NB4 (cell line): Measurements from ENCODE around the gene USH2A.

Experiments used
- MYC ChIP-seq: IDR thresholded peaks from 2 replicates; pipeline ENCODE4 v1.6.1; 2011; ENCODE audit warnings: low read depth, low read length
- POLR2A ChIP-seq: IDR thresholded peaks from 2 replicates; pipeline ENCODE4 v1.6.1; 2011; ENCODE audit warnings: mild to moderate bottlenecking; ENCODE audit not compliant: insufficient read length; ENCODE audit errors: extremely low read depth
- TF ChIP-seq, protein P1 (sequence below): IDR thresholded peaks from one replicate; pipeline ENCODE4 v1.5.1; 2012; ENCODE audit warnings: low read depth, low read length
- TF ChIP-seq, protein P2 (sequence below): IDR thresholded peaks from 2 replicates; pipeline ENCODE4 v1.6.1; 2011; ENCODE audit warnings: low read depth, low read length

- TF ChIP-seq, protein P1, sequence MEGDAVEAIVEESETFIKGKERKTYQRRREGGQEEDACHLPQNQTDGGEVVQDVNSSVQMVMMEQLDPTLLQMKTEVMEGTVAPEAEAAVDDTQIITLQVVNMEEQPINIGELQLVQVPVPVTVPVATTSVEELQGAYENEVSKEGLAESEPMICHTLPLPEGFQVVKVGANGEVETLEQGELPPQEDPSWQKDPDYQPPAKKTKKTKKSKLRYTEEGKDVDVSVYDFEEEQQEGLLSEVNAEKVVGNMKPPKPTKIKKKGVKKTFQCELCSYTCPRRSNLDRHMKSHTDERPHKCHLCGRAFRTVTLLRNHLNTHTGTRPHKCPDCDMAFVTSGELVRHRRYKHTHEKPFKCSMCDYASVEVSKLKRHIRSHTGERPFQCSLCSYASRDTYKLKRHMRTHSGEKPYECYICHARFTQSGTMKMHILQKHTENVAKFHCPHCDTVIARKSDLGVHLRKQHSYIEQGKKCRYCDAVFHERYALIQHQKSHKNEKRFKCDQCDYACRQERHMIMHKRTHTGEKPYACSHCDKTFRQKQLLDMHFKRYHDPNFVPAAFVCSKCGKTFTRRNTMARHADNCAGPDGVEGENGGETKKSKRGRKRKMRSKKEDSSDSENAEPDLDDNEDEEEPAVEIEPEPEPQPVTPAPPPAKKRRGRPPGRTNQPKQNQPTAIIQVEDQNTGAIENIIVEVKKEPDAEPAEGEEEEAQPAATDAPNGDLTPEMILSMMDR = no peak
- TF ChIP-seq, protein P2, sequence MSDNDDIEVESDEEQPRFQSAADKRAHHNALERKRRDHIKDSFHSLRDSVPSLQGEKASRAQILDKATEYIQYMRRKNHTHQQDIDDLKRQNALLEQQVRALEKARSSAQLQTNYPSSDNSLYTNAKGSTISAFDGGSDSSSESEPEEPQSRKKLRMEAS = no peak
- TF ChIP-seq POLR2A (no peak), MYC (no peak)
Measured at GRCh38 chr1:216184126-216184680, 239.0 kb downstream of the USH2A start.
